Trophoblast cell (in vitro differentiated cells and primary cell): ENCODE results near the gene IFIT2.

Experiments
- DNase-seq, 2 donors: peaks; one replicate each; pipeline ENCODE4 v3.0.0-alpha.2; 2016
- H2AFZ ChIP-seq: 2 replicates; pipeline ENCODE4 v1.6.1; 2013; ENCODE audit warnings: low read length, moderate library complexity, mild to moderate bottlenecking; ENCODE audit not compliant: insufficient read depth, poor library complexity
- H2AK5ac ChIP-seq: 2 replicates; pipeline ENCODE4 v1.6.1; 2013; ENCODE audit warnings: mild to moderate bottlenecking, low read length
- H2BK120ac ChIP-seq: 2 replicates; pipeline ENCODE4 v1.6.1; 2013; ENCODE audit warnings: low read length, mild to moderate bottlenecking, moderate library complexity; ENCODE audit not compliant: insufficient read depth, poor library complexity
- H2BK12ac ChIP-seq: 2 replicates; pipeline ENCODE4 v1.6.1; 2013; ENCODE audit warnings: mild to moderate bottlenecking, low read length, moderate library complexity
- H2BK5ac ChIP-seq: 2 replicates; pipeline ENCODE4 v1.6.1; 2013; ENCODE audit warnings: low read length, low read depth, moderate library complexity, mild to moderate bottlenecking; ENCODE audit not compliant: poor library complexity
- H3K14ac ChIP-seq: 2 replicates; pipeline ENCODE4 v1.6.1; 2013; ENCODE audit warnings: mild to moderate bottlenecking, low read length
- H3K18ac ChIP-seq: 2 replicates; pipeline ENCODE4 v1.6.1; 2013; ENCODE audit warnings: mild to moderate bottlenecking, low read length
- H3K23ac ChIP-seq: 2 replicates; pipeline ENCODE4 v1.6.1; 2013; ENCODE audit warnings: low read length
- H3K27ac ChIP-seq: 2 replicates; pipeline ENCODE4 v1.5.1; 2013; ENCODE audit warnings: low read depth, mild to moderate bottlenecking, inconsistent platforms, low read length, moderate library complexity
- H3K27me3 ChIP-seq: 2 replicates; pipeline ENCODE4 v1.6.1; 2013; ENCODE audit warnings: inconsistent platforms, mild to moderate bottlenecking, low read length, moderate library complexity; ENCODE audit not compliant: insufficient read depth
- H3K36me3 ChIP-seq, 2 experiments: 1 replicate in 1 of 2; 2 replicates in 1 of 2; pipeline ENCODE4 v1.6.1; 2013; ENCODE audit warnings: low read length in 2 of 2, mild to moderate bottlenecking in 2 of 2, moderate library complexity in 1 of 2; ENCODE audit not compliant: insufficient read depth in 2 of 2, control insufficient read depth in 1 of 2
- H3K4ac ChIP-seq: 2 replicates; pipeline ENCODE4 v1.6.1; 2013; ENCODE audit warnings: low read depth, mild to moderate bottlenecking, low read length, moderate library complexity
- H3K4me1 ChIP-seq, 2 experiments: 1 replicate in 1 of 2; 2 replicates in 1 of 2; pipeline ENCODE4 v1.6.1; 2013; ENCODE audit warnings: low read length in 2 of 2, mild to moderate bottlenecking in 2 of 2, moderate library complexity in 1 of 2; ENCODE audit not compliant: insufficient read depth in 2 of 2, control insufficient read depth in 1 of 2
- H3K4me2 ChIP-seq: 2 replicates; pipeline ENCODE4 v1.6.1; 2013; ENCODE audit warnings: inconsistent platforms, mild to moderate bottlenecking, low read length, moderate library complexity
- H3K4me3 ChIP-seq: 2 replicates; pipeline ENCODE4 v1.5.1; 2013; ENCODE audit warnings: mild to moderate bottlenecking, low read depth, low read length, inconsistent platforms
- H3K79me1 ChIP-seq: one replicate; pipeline ENCODE4 v1.6.1; 2013; ENCODE audit warnings: low read length
- H3K79me2 ChIP-seq: 2 replicates; pipeline ENCODE4 v1.6.1; 2013; ENCODE audit warnings: low read length, mild to moderate bottlenecking; ENCODE audit not compliant: control insufficient read depth, insufficient read depth, poor library complexity
- H3K9ac ChIP-seq: 2 replicates; pipeline ENCODE4 v1.6.1; 2013; ENCODE audit warnings: mild to moderate bottlenecking, low read length
- H3K9me3 ChIP-seq: 2 replicates; pipeline ENCODE4 v1.6.1; 2013; ENCODE audit warnings: low read depth, mild to moderate bottlenecking, control low read depth, inconsistent platforms, low read length; ENCODE audit not compliant: insufficient read depth
- H4K12ac ChIP-seq: 2 replicates; pipeline ENCODE4 v1.6.1; 2013; ENCODE audit warnings: low read depth, mild to moderate bottlenecking, low read length, moderate library complexity
- H4K8ac ChIP-seq: 2 replicates; pipeline ENCODE4 v1.6.1; 2013; ENCODE audit warnings: low read depth, mild to moderate bottlenecking, low read length, moderate library complexity
- H4K91ac ChIP-seq: one replicate; pipeline ENCODE4 v1.6.1; 2013; ENCODE audit warnings: low read depth, mild to moderate bottlenecking, low read length, moderate library complexity
- WGBS: extraction: QIAGEN DNeasy Blood & Tissue Kit; methylation state at CpG from one replicate; pipeline ENCODE4 v1.1.7; 2013; ENCODE audit warnings: missing lambda C conversion rate; ENCODE audit not compliant: insufficient read length, insufficient coverage; ENCODE audit errors: extremely low coverage; 5-methylcytosine and 5-hydroxymethylcytosine counted together

Gene IFIT2

GRCh38 chr10:89299031-89299430 is 2.8 kb upstream of the IFIT2 start:
- H4K12ac ChIP-seq, result no peak overlapping the region
- H3K27me3 ChIP-seq, result no peaks in the 10 kb centered on the region
- no peak overlapping the region for H3K14ac ChIP-seq
- no peaks in the 10 kb centered on the region for H3K79me1 ChIP-seq
- H3K18ac ChIP-seq, result no peak overlapping the region
- H3K9ac ChIP-seq, result no peak overlapping the region
- H3K27ac ChIP-seq, result no peak overlapping the region
- H3K36me3 ChIP-seq, result no peaks in the 10 kb centered on the region
- no peak overlapping the region for H3K4me3 ChIP-seq
- no peak overlapping the region for H2AK5ac ChIP-seq
- no peaks in the 10 kb centered on the region for H3K9me3 ChIP-seq
- WGBS, result no CpG with 5 or more reads among the region's 4 CpGs
- H3K79me2 ChIP-seq, result no peaks in the 10 kb centered on the region
- H2BK120ac ChIP-seq, result no peak overlapping the region
- H3K4me1 ChIP-seq, result no peaks in the 10 kb centered on the region
- H2BK12ac ChIP-seq, result no peak overlapping the region
- H3K4ac ChIP-seq, result no peak overlapping the region
- no peak overlapping the region for H2AFZ ChIP-seq
- DNase-seq, result no peak
- no peak overlapping the region for H3K23ac ChIP-seq
- H4K91ac ChIP-seq, result no peak overlapping the region
- H3K4me2 ChIP-seq, result no peak overlapping the region
- H2BK5ac ChIP-seq, result no peak overlapping the region
- H4K8ac ChIP-seq, result no peak overlapping the region

- Histone ChIP-seq H3K79me2 (no peaks in the 10 kb centered on the region), H3K27ac (no peak overlapping the region), H3K4me2 (no peak overlapping the region), H4K12ac (no peak overlapping the region), H4K8ac (no peak overlapping the region), H2BK5ac (no peak overlapping the region), H2AFZ (no peak overlapping the region), H3K79me1 (no peaks in the 10 kb centered on the region), H3K4me3 (no peak overlapping the region), H3K9ac (no peak overlapping the region), H3K23ac (no peak overlapping the region), H4K91ac (no peak overlapping the region), H3K9me3 (no peaks in the 10 kb centered on the region), H3K4ac (no peak overlapping the region), H3K18ac (no peak overlapping the region), H2BK120ac (no peak overlapping the region), H3K36me3 (no peaks in the 10 kb centered on the region), H3K14ac (no peak overlapping the region), H2BK12ac (no peak overlapping the region), H2AK5ac (no peak overlapping the region), H3K27me3 (no peaks in the 10 kb centered on the region), H3K4me1 (no peaks in the 10 kb centered on the region)
- WGBS, result no CpG with 5 or more reads among the region's 2 CpGs
- peak; percentile 22 to 65 for DNase-seq
These were observed 614 bp upstream of the IFIT2 start for GRCh38 chr10:89301232-89301631.

GRCh38 chr10:89302625-89303024 is 779 bp downstream of the IFIT2 start:
- Histone ChIP-seq H3K18ac (no peak overlapping the region), H4K91ac (no peak overlapping the region), H4K12ac (no peak overlapping the region), H3K4me1 (no peaks in the 10 kb centered on the region), H3K9ac (no peak overlapping the region), H4K8ac (no peak overlapping the region), H3K79me2 (no peaks in the 10 kb centered on the region), H3K9me3 (no peaks in the 10 kb centered on the region), H3K4me3 (no peak overlapping the region), H3K36me3 (no peaks in the 10 kb centered on the region), H2AFZ (no peak overlapping the region), H2BK12ac (no peak overlapping the region), H2AK5ac (no peak overlapping the region), H3K79me1 (no peaks in the 10 kb centered on the region), H3K4me2 (no peak overlapping the region), H2BK5ac (no peak overlapping the region), H3K27ac (no peak overlapping the region), H3K4ac (no peak overlapping the region), H3K23ac (no peak overlapping the region), H3K14ac (no peak overlapping the region), H2BK120ac (no peak overlapping the region), H3K27me3 (no peaks in the 10 kb centered on the region)
- DNase-seq, result no peak
- no CpG with 5 or more reads among the region's 3 CpGs for WGBS

GRCh38 chr10:89303161-89303560 is 1.3 kb downstream of the IFIT2 start:
- Histone ChIP-seq H3K18ac (no peak overlapping the region), H3K4me3 (no peak overlapping the region), H3K9ac (no peak overlapping the region), H2BK120ac (no peak overlapping the region), H3K79me2 (no peaks in the 10 kb centered on the region), H3K23ac (no peak overlapping the region), H3K9me3 (no peaks in the 10 kb centered on the region), H3K4me2 (no peak overlapping the region), H3K4ac (no peak overlapping the region), H3K79me1 (no peaks in the 10 kb centered on the region), H4K12ac (no peak overlapping the region), H4K91ac (no peak overlapping the region), H2BK5ac (no peak overlapping the region), H2AK5ac (no peak overlapping the region), H3K27ac (no peak overlapping the region), H4K8ac (no peak overlapping the region), H3K27me3 (no peaks in the 10 kb centered on the region), H3K14ac (no peak overlapping the region), H2BK12ac (no peak overlapping the region), H3K36me3 (no peaks in the 10 kb centered on the region), H2AFZ (no peak overlapping the region), H3K4me1 (no peaks in the 10 kb centered on the region)
- WGBS, result no CpG with 5 or more reads among the region's 2 CpGs
- no peak for DNase-seq
